GM12891 (cell line): ENCODE measurements around the gene SPATS2.

Source experiments
- POLR2A ChIP-seq: IDR thresholded peaks from 2 replicates; pipeline ENCODE4 v1.6.1; 2011; ENCODE audit warnings: low read depth, low read length, control low read depth
- POLR2AphosphoS5 ChIP-seq: IDR thresholded peaks from 2 replicates; pipeline ENCODE4 v1.6.1; 2011; ENCODE audit warnings: low read depth, low read length, control low read depth
- POU2F2 ChIP-seq: IDR thresholded peaks from 2 replicates; pipeline ENCODE4 v1.6.1; 2011; ENCODE audit warnings: low read depth, mild to moderate bottlenecking, control low read depth, low read length, moderate library complexity

DNA sequence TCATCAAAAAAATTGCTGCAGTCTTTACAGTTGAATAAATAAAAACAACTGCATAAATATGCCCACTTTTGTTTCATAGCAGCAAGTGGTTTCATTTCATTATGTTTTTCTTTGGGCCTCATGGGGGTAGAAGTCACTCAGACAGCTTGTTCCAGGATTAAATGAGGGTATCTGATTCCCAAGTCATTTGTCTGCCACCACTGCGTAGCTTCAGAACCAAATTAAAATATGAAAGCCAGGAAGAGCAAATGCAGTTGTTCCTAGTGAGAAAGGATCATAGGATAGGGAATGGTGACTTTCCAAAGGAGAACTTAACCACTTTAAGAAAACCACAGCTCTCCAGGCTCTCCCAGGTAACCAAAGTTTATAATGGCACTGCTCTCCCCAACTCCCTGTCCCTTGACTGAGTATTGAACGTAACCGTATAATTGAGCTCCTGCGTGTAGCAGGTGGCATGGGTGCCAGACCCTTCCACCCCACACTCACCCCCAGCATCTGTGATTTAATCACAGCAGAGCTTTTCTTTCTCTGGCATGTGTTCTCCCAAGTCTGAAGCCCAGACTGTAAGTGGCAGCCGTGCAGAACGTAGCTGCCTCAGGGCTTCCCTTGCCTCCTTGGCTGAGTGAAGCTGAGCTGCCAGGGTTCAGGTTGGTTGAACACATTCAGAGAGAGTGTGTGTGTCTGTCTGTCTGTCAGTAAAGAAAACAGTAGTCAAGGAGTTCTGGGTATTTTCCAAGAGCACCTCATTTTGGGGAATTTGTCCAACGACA, 160.3 kb downstream of the SPATS2 start:
- TF ChIP-seq POLR2A (no peak), POLR2AphosphoS5 (no peak), POU2F2 (no peak)
